ENCODE results near the gene SLC29A3. TPM values are rescaled to one million over a fixed set of nuclear protein-coding genes. Genes with fewer than 3 reads are reported as not detected.

SLC29A3 gene
- total and polyA plus RNA-seq, 2 donors from 2014 or later, result 5.3 to 5.7 TPM

GRCh38 chr10:71348850-71349249 lies 29.8 kb downstream of the SLC29A3 start:
- no peaks in the 10 kb centered on the region for H3K4me1 ChIP-seq (ENCODE audit: control insufficient read depth in 2 of 3, insufficient read depth in 2 of 3, low read depth in 1 of 3, low read length in 3 of 3)
- H3K9me3 ChIP-seq (ENCODE audit: control insufficient read depth in 2 of 3, insufficient read depth in 1 of 3, low read length in 3 of 3), result no peaks in the 10 kb centered on the region
- no peak overlapping the region for H3K9ac ChIP-seq (ENCODE audit: low read length in 3 of 3)
- TF ChIP-seq CTCF (IDR thresholded peaks at IDR 0.05; ENCODE audit: borderline replicate concordance, extremely low read depth, insufficient read depth), result no peak
- intact Hi-C loops (cut with DNase I), result no loop called here
- H3K27ac ChIP-seq (ENCODE audit: low read depth in 2 of 2, low read length in 2 of 2), result no peak overlapping the region
- FAIRE-seq (no peak), DNase-seq (no peak)
- H3K36me3 ChIP-seq (ENCODE audit: control insufficient read depth in 2 of 3, insufficient read depth in 3 of 3, low read length in 3 of 3), result no peaks in the 10 kb centered on the region
- no peak overlapping the region for H3K4me3 ChIP-seq (ENCODE audit: low read length in 3 of 3)
- no peaks in the 10 kb centered on the region for H3K27me3 ChIP-seq (ENCODE audit: control insufficient read depth, insufficient read depth, low read length)

- Histone ChIP-seq H3K27me3 (ENCODE audit: control insufficient read depth, insufficient read depth, low read length) (no peaks in the 10 kb centered on the region), H3K36me3 (ENCODE audit: control insufficient read depth in 2 of 3, insufficient read depth in 3 of 3, low read length in 3 of 3) (peaks cover 0 to 2% (median 0%) of the 10 kb centered on the region in 3 donors), H3K4me1 (ENCODE audit: control insufficient read depth in 2 of 3, insufficient read depth in 2 of 3, low read depth in 1 of 3, low read length in 3 of 3) (no peaks in the 10 kb centered on the region), H3K27ac (ENCODE audit: low read depth in 2 of 2, low read length in 2 of 2) (no peak overlapping the region), H3K9me3 (ENCODE audit: control insufficient read depth in 2 of 3, insufficient read depth in 1 of 3, low read length in 3 of 3) (no peaks in the 10 kb centered on the region), H3K4me3 (ENCODE audit: low read length in 3 of 3) (no peak overlapping the region), H3K9ac (ENCODE audit: low read length in 3 of 3) (no peak overlapping the region)
- intact Hi-C loops (cut with DNase I), result no loop called here
- FAIRE-seq, result no peak
- TF ChIP-seq CTCF (IDR thresholded peaks at IDR 0.05; ENCODE audit: borderline replicate concordance, extremely low read depth, insufficient read depth), result no peak
- DNase-seq, result no peak
These were observed 30.3 kb downstream of the SLC29A3 start for GRCh38 chr10:71349406-71349805.

GRCh38 chr10:71351087-71351486 lies 32.0 kb downstream of the SLC29A3 start:
- H3K9ac ChIP-seq (ENCODE audit: low read length in 3 of 3), result no peak overlapping the region
- no peak overlapping the region for H3K4me3 ChIP-seq (ENCODE audit: low read length in 3 of 3)
- H3K36me3 ChIP-seq (ENCODE audit: control insufficient read depth in 2 of 3, insufficient read depth in 3 of 3, low read length in 3 of 3), result peaks cover 0 to 7% (median 2%) of the 10 kb centered on the region in 3 donors
- DNase-seq, result no peak
- H3K4me1 ChIP-seq (ENCODE audit: control insufficient read depth in 2 of 3, insufficient read depth in 2 of 3, low read depth in 1 of 3, low read length in 3 of 3), result no peaks in the 10 kb centered on the region
- H3K27ac ChIP-seq (ENCODE audit: low read depth in 2 of 2, low read length in 2 of 2), result no peak overlapping the region
- no peak for FAIRE-seq
- TF ChIP-seq CTCF (IDR thresholded peaks at IDR 0.05; ENCODE audit: borderline replicate concordance, extremely low read depth, insufficient read depth), result no peak
- intact Hi-C loops (cut with DNase I), result no loop called here
- H3K27me3 ChIP-seq (ENCODE audit: control insufficient read depth, insufficient read depth, low read length), result no peaks in the 10 kb centered on the region
- no peaks in the 10 kb centered on the region for H3K9me3 ChIP-seq (ENCODE audit: control insufficient read depth in 2 of 3, insufficient read depth in 1 of 3, low read length in 3 of 3)
